Measurements from ENCODE around the gene CLSTN2.

GRCh38 chr3:140557476-140557875, 622.5 kb downstream of the CLSTN2 start:
- TF ChIP-seq CTCF (conservative IDR thresholded peaks at IDR 0.05 in 1 of 2, IDR thresholded peaks at IDR 0.05 in 1 of 2; ENCODE audit: extremely low read depth in 1 of 2, insufficient read depth in 1 of 2, low read depth in 1 of 2, low read length in 2 of 2) (no peak), EZH2 (IDR thresholded peaks at IDR 0.05; ENCODE audit: borderline replicate concordance, low read length) (no peak)
